Stimulated activated effector memory CD8-positive, alpha-beta T cell treated with anti-CD3 and anti-CD28 coated beads, Interleukin-12 subunit alpha, Interleukin-12 subunit beta, amount 100 ng/mL, for 72 hours (primary cell): ENCODE data around the gene CD47.
A peak's percentile ranks its signal among the peaks of the same experiment; 100 is the strongest.

ENCODE experiments used
- ATAC-seq: fragments of 150-1000 bp; cut with Tn5 transposase; 2 replicates; pipeline ENCODE4 v1.10.0; 2021
- DNase-seq, 2 donors: peaks; one replicate each; pipeline ENCODE4 v3.0.0; 2021 to 2022; ENCODE audit warnings: low spot score in 2 of 2
- H3K27ac Mint-ChIP-seq: one replicate; pipeline ENCODE4 v1.8.0; 2022; ENCODE audit warnings: mild to moderate bottlenecking, mixed read lengths
- H3K36me3 Mint-ChIP-seq: one replicate; pipeline ENCODE4 v1.8.0; 2022; ENCODE audit warnings: mild to moderate bottlenecking, mixed read lengths
- H3K4me1 Mint-ChIP-seq: one replicate; pipeline ENCODE4 v1.8.0; 2022; ENCODE audit warnings: mixed read lengths
- H3K4me3 Mint-ChIP-seq: one replicate; pipeline ENCODE4 v1.8.0; 2022; ENCODE audit warnings: mild to moderate bottlenecking, mixed read lengths
- H3K9me3 Mint-ChIP-seq: one replicate; pipeline ENCODE4 v1.8.0; 2022; ENCODE audit warnings: mixed read lengths

CD47 gene

GRCh38 chr3:108008106-108008505 lies 82.7 kb downstream of the CD47 start:
- DNase-seq = no peak
- Mint-ChIP-seq H3K27ac (peak overlapping the region; percentile 23), H3K4me3 (no peak overlapping the region), H3K36me3 (no peaks in the 10 kb centered on the region), H3K4me1 (no peaks in the 10 kb centered on the region), H3K9me3 (no peaks in the 10 kb centered on the region)
- ATAC-seq = no peak

- no peak overlapping the region for H3K27ac Mint-ChIP-seq
- no peak for ATAC-seq
- no peak overlapping the region for H3K4me3 Mint-ChIP-seq
- DNase-seq = no peak
- H3K4me1 Mint-ChIP-seq = no peaks in the 10 kb centered on the region
- no peaks in the 10 kb centered on the region for H3K36me3 Mint-ChIP-seq
- H3K9me3 Mint-ChIP-seq = no peaks in the 10 kb centered on the region
Measured at GRCh38 chr3:108006881-108007331, 83.9 kb downstream of the CD47 start.

- no peak for DNase-seq
- H3K4me1 Mint-ChIP-seq = no peaks in the 10 kb centered on the region
- no peaks in the 10 kb centered on the region for H3K9me3 Mint-ChIP-seq
- no peak overlapping the region for H3K4me3 Mint-ChIP-seq
- ATAC-seq = no peak
- no peak overlapping the region for H3K27ac Mint-ChIP-seq
- H3K36me3 Mint-ChIP-seq = no peaks in the 10 kb centered on the region
Measured at GRCh38 chr3:108006077-108006771, 84.6 kb downstream of the CD47 start.

GRCh38 chr3:108004647-108005046 lies 86.2 kb downstream of the CD47 start:
- H3K36me3 Mint-ChIP-seq = no peaks in the 10 kb centered on the region
- H3K9me3 Mint-ChIP-seq = no peaks in the 10 kb centered on the region
- H3K4me1 Mint-ChIP-seq = no peaks in the 10 kb centered on the region
- H3K27ac Mint-ChIP-seq = no peak overlapping the region
- DNase-seq (no peak), ATAC-seq (no peak)
- no peak overlapping the region for H3K4me3 Mint-ChIP-seq

- H3K36me3 Mint-ChIP-seq = no peaks in the 10 kb centered on the region
- H3K4me3 Mint-ChIP-seq = no peak overlapping the region
- no peak for DNase-seq
- H3K4me1 Mint-ChIP-seq = no peaks in the 10 kb centered on the region
- H3K27ac Mint-ChIP-seq = no peak overlapping the region
- ATAC-seq = no peak
- no peaks in the 10 kb centered on the region for H3K9me3 Mint-ChIP-seq
Measured at GRCh38 chr3:108001457-108001856, 89.4 kb downstream of the CD47 start.

- DNase-seq (no peak), ATAC-seq (no peak)
- Mint-ChIP-seq H3K4me1 (peaks cover under 1% of the 10 kb centered on the region), H3K27ac (no peak overlapping the region), H3K4me3 (no peak overlapping the region), H3K36me3 (no peaks in the 10 kb centered on the region), H3K9me3 (no peaks in the 10 kb centered on the region)
Measured at GRCh38 chr3:107999215-107999775, 91.5 kb downstream of the CD47 start.

- Mint-ChIP-seq H3K27ac (no peak overlapping the region), H3K4me1 (peaks cover 8% of the 10 kb centered on the region)
Measured at GRCh38 chr3:107997671-107998070, 93.2 kb downstream of the CD47 start.

GRCh38 chr3:107995823-107996222 lies 95.0 kb downstream of the CD47 start:
- H3K9me3 Mint-ChIP-seq = no peaks in the 10 kb centered on the region
- H3K4me3 Mint-ChIP-seq = no peak overlapping the region
- peaks cover 8% of the 10 kb centered on the region for H3K4me1 Mint-ChIP-seq
- H3K36me3 Mint-ChIP-seq = no peaks in the 10 kb centered on the region
- ATAC-seq (no peak), DNase-seq (no peak)
- no peak overlapping the region for H3K27ac Mint-ChIP-seq

More at GRCh38 chr3:107997671-107998070, 93.2 kb downstream of the CD47 start:
- DNase-seq = no peak
- no peak for ATAC-seq
- H3K9me3 Mint-ChIP-seq = no peaks in the 10 kb centered on the region
- H3K4me3 Mint-ChIP-seq = no peak overlapping the region
- H3K36me3 Mint-ChIP-seq = no peaks in the 10 kb centered on the region

GRCh38 chr3:107994956-107995715 lies 95.7 kb downstream of the CD47 start:
- DNase-seq (no peak), ATAC-seq (no peak)
- Mint-ChIP-seq H3K4me1 (peaks cover 8% of the 10 kb centered on the region), H3K4me3 (no peak overlapping the region), H3K27ac (no peak overlapping the region), H3K9me3 (no peaks in the 10 kb centered on the region), H3K36me3 (no peaks in the 10 kb centered on the region)

- Mint-ChIP-seq H3K36me3 (no peaks in the 10 kb centered on the region), H3K4me3 (no peak overlapping the region), H3K9me3 (no peaks in the 10 kb centered on the region), H3K27ac (no peak overlapping the region), H3K4me1 (peaks cover 8% of the 10 kb centered on the region)
- no peak for DNase-seq
- ATAC-seq = no peak
Measured at GRCh38 chr3:107994181-107994580, 96.7 kb downstream of the CD47 start.

- peaks cover 8% of the 10 kb centered on the region for H3K4me1 Mint-ChIP-seq
- H3K4me3 Mint-ChIP-seq = no peak overlapping the region
- DNase-seq (no peak), ATAC-seq (no peak)
- H3K36me3 Mint-ChIP-seq = no peaks in the 10 kb centered on the region
- no peak overlapping the region for H3K27ac Mint-ChIP-seq
- no peaks in the 10 kb centered on the region for H3K9me3 Mint-ChIP-seq
Measured at GRCh38 chr3:107993771-107994170, 97.1 kb downstream of the CD47 start.
